HepG2 (cell line): ENCODE measurements around the gene NOXO1. TPM values are rescaled to one million over a fixed set of nuclear protein-coding genes. Genes with fewer than 3 reads are reported as not detected.

Experiments used
- ATAD3A ChIP-seq: sonication (generic); formaldehyde crosslinking; IDR thresholded peaks from 2 replicates; pipeline ENCODE4 v1.4.0; 2020; ENCODE audit warnings: missing genetic modification reagents
- GMEB2 ChIP-seq: IDR thresholded peaks from 2 replicates; pipeline ENCODE4 v1.6.1; 2016; ENCODE audit warnings: missing biosample characterization, missing genetic modification reagents, low read depth
- HNRNPUL1 ChIP-seq: fragments of 200-400 bp; formaldehyde crosslinking; IDR thresholded peaks from 2 replicates; pipeline ENCODE4 v1.6.1; 2017; ENCODE audit warnings: low read depth, mild to moderate bottlenecking, low read length, moderate library complexity
- KMT2A ChIP-seq: sonication (generic); formaldehyde crosslinking; IDR thresholded peaks from 2 replicates; pipeline ENCODE4 v1.4.0; 2020; ENCODE audit warnings: missing genetic modification reagents
- MED1 ChIP-seq: sonication (generic); formaldehyde crosslinking; IDR thresholded peaks from 2 replicates; pipeline ENCODE4 v1.4.0; 2020; ENCODE audit warnings: missing genetic modification reagents
- RCOR2 ChIP-seq: IDR thresholded peaks from 2 replicates; pipeline ENCODE4 v1.6.1; 2016; ENCODE audit warnings: missing biosample characterization, missing genetic modification reagents
- THAP11 ChIP-seq: IDR thresholded peaks from 2 replicates; pipeline ENCODE4 v1.6.1; 2016; ENCODE audit warnings: missing biosample characterization, missing genetic modification reagents
- ZFP36 ChIP-seq: fragments of 150-350 bp; IDR thresholded peaks from 2 replicates; pipeline ENCODE4 v1.6.1; 2018; ENCODE audit warnings: borderline replicate concordance, low read length, low read depth; ENCODE audit not compliant: partially characterized antibody
- ZMYM4 ChIP-seq: sonication (generic); formaldehyde crosslinking; IDR thresholded peaks from 2 replicates; pipeline ENCODE4 v1.8.1; 2023; ENCODE audit warnings: mild to moderate bottlenecking, missing genetic modification reagents
- ZNF605 ChIP-seq: sonication (generic); formaldehyde crosslinking; IDR thresholded peaks from 2 replicates; pipeline ENCODE4 v1.8.0; 2022; ENCODE audit warnings: mild to moderate bottlenecking, missing genetic modification reagents
- polyA plus RNA-seq, 8 experiments: library from polyadenylated mRNA; depleted of rRNA in 3 of 8; stranded (reverse) in 7 of 8; unstranded in 1 of 8; fragments of >200 nt; fragmentation: Illumina TruSeq in 4 of 8; extraction: Trizol in 4 of 8; gene quantifications; 2 replicates each; pipeline versions ENCODE4 v1.2.1 to v1.2.3, GENCODE V29; 2011 to 2016; ENCODE audit warnings: low read depth in 4 of 8, missing spikeins in 1 of 8, mixed read lengths in 1 of 8; ENCODE audit not compliant: insufficient read depth in 1 of 8
- total RNA-seq, 5 experiments: library from RNA; depleted of rRNA; stranded (reverse); fragments of >200 nt; fragmentation: Illumina TruSeq; extraction: Trizol; gene quantifications; 2 replicates each; pipeline ENCODE4 v1.2.3, GENCODE V29; 2016; ENCODE audit warnings: low read depth in 1 of 5
- TF ChIP-seq, protein P1 (sequence below), 2 experiments: sonication (generic) in 1 of 2; formaldehyde crosslinking in 1 of 2; IDR thresholded peaks; 2 replicates each; pipeline versions ENCODE4 v1.6.1 to v1.9.0; 2014 to 2022; ENCODE audit warnings: antibody characterized with exemption in 1 of 2, borderline replicate concordance in 1 of 2, inconsistent platforms in 1 of 2, low read depth in 1 of 2, missing genetic modification reagents in 1 of 2
- TF ChIP-seq, protein P2 (sequence below): sonication (generic); formaldehyde crosslinking; IDR thresholded peaks from 2 replicates; pipeline ENCODE4 v1.9.0; 2021; ENCODE audit warnings: missing genetic modification reagents, borderline replicate concordance
- TF ChIP-seq, protein P3 (sequence below): sonication (generic); formaldehyde crosslinking; IDR thresholded peaks from 2 replicates; pipeline ENCODE4 v1.4.0; 2020; ENCODE audit warnings: missing genetic modification reagents

NOXO1 gene
- total and polyA plus RNA-seq, 2 of the 13 experiments (the other 11 are each of a cell fraction or from before 2014, with no cell fraction given), result 0.69 to 1.4 TPM

DNA sequence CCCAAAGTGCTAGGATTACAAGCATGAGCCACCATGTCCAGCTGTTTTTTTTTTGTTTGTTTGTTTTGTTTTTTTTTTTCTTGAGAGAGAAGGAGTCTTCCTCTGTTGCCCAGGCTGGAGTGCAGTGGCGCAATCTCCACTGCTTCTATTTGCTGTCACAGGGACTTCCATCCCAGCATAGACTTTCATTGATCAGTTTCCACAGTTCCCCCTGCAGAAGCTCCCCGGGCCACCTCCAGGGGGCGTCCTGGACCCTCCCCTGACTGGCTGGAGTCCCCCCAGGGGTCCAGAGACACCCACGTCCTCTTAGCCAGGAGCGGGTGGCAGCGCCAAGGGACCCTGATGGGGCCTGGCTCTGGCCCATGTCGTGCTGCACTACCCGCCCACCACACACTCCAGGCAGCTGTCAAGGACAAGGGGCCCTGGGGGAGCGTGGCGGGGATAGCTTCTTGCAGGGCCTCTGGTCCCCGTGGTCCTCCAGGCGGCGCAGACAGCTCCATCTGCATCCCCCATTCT is 35.2 kb upstream of the NOXO1 start (continued):
- TF ChIP-seq, protein P1, sequence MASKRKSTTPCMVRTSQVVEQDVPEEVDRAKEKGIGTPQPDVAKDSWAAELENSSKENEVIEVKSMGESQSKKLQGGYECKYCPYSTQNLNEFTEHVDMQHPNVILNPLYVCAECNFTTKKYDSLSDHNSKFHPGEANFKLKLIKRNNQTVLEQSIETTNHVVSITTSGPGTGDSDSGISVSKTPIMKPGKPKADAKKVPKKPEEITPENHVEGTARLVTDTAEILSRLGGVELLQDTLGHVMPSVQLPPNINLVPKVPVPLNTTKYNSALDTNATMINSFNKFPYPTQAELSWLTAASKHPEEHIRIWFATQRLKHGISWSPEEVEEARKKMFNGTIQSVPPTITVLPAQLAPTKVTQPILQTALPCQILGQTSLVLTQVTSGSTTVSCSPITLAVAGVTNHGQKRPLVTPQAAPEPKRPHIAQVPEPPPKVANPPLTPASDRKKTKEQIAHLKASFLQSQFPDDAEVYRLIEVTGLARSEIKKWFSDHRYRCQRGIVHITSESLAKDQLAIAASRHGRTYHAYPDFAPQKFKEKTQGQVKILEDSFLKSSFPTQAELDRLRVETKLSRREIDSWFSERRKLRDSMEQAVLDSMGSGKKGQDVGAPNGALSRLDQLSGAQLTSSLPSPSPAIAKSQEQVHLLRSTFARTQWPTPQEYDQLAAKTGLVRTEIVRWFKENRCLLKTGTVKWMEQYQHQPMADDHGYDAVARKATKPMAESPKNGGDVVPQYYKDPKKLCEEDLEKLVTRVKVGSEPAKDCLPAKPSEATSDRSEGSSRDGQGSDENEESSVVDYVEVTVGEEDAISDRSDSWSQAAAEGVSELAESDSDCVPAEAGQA (IDR thresholded peaks at IDR 0.05; ENCODE audit: low read depth), result no peak
- TF ChIP-seq, protein P1 (CRISPR knock-in tag; IDR thresholded peaks at IDR 0.05; ENCODE audit: borderline replicate concordance), result no peak
- TF ChIP-seq MED1 (CRISPR knock-in tag) (no peak), ZMYM4 (CRISPR knock-in tag) (no peak; the same call in 1 of the 2 replicates), THAP11 (CRISPR knock-in tag) (peak; percentile 26; the same call in 1 of the 2 replicates), ZFP36 (no peak), ZNF605 (no peak), GMEB2 (CRISPR knock-in tag) (no peak), ATAD3A (CRISPR knock-in tag) (no peak), HNRNPUL1 (no peak), KMT2A (CRISPR knock-in tag) (no peak), RCOR2 (no peak)
- TF ChIP-seq, protein P2, sequence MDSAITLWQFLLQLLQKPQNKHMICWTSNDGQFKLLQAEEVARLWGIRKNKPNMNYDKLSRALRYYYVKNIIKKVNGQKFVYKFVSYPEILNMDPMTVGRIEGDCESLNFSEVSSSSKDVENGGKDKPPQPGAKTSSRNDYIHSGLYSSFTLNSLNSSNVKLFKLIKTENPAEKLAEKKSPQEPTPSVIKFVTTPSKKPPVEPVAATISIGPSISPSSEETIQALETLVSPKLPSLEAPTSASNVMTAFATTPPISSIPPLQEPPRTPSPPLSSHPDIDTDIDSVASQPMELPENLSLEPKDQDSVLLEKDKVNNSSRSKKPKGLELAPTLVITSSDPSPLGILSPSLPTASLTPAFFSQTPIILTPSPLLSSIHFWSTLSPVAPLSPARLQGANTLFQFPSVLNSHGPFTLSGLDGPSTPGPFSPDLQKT (CRISPR knock-in tag), result no peak
- TF ChIP-seq, protein P3, sequence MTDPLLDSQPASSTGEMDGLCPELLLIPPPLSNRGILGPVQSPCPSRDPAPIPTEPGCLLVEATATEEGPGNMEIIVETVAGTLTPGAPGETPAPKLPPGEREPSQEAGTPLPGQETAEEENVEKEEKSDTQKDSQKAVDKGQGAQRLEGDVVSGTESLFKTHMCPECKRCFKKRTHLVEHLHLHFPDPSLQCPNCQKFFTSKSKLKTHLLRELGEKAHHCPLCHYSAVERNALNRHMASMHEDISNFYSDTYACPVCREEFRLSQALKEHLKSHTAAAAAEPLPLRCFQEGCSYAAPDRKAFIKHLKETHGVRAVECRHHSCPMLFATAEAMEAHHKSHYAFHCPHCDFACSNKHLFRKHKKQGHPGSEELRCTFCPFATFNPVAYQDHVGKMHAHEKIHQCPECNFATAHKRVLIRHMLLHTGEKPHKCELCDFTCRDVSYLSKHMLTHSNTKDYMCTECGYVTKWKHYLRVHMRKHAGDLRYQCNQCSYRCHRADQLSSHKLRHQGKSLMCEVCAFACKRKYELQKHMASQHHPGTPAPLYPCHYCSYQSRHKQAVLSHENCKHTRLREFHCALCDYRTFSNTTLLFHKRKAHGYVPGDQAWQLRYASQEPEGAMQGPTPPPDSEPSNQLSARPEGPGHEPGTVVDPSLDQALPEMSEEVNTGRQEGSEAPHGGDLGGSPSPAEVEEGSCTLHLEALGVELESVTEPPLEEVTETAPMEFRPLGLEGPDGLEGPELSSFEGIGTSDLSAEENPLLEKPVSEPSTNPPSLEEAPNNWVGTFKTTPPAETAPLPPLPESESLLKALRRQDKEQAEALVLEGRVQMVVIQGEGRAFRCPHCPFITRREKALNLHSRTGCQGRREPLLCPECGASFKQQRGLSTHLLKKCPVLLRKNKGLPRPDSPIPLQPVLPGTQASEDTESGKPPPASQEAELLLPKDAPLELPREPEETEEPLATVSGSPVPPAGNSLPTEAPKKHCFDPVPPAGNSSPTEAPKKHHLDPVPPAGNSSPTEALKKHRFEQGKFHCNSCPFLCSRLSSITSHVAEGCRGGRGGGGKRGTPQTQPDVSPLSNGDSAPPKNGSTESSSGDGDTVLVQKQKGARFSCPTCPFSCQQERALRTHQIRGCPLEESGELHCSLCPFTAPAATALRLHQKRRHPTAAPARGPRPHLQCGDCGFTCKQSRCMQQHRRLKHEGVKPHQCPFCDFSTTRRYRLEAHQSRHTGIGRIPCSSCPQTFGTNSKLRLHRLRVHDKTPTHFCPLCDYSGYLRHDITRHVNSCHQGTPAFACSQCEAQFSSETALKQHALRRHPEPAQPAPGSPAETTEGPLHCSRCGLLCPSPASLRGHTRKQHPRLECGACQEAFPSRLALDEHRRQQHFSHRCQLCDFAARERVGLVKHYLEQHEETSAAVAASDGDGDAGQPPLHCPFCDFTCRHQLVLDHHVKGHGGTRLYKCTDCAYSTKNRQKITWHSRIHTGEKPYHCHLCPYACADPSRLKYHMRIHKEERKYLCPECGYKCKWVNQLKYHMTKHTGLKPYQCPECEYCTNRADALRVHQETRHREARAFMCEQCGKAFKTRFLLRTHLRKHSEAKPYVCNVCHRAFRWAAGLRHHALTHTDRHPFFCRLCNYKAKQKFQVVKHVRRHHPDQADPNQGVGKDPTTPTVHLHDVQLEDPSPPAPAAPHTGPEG, result no peak
